ENCODE data around the gene RRP12.

The RRP12 gene

DNA sequence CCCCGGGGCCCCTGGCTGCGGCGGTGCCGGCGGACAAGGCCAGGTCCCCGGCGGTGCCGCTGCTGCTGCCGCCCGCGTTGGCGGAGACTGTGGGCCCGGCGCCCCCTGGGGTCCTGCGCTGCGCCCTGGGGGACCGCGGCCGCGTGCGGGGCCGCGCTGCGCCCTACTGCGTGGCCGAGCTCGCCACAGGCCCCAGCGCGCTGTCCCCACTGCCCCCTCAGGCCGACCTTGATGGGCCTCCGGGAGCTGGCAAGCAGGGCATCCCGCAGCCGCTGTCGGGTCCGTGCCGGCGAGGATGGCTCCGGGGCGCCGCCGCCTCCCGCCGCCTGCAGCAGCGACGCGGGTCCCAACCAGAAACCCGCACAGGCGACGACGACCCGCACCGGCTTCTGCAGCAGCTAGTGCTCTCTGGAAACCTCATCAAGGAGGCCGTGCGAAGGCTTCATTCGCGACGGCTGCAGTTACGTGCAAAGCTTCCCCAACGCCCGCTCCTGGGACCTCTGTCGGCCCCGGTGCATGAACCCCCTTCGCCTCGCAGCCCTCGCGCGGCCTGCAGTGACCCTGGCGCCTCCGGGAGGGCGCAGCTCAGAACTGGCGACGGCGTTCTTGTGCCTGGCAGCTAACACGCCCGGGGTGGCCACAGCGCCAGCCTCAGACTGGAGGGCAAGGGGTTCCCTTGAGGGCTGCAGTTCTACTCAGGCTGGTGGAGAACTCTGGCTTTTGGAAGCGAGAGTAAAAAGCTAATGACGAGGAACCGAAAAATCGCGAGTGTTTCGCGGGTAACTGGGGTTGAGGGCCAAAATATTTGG lies 81.3 kb downstream of the RRP12 start:
- DNase-seq (ENCODE audit: low read depth, low spot score), result peak; percentile 61

DNA sequence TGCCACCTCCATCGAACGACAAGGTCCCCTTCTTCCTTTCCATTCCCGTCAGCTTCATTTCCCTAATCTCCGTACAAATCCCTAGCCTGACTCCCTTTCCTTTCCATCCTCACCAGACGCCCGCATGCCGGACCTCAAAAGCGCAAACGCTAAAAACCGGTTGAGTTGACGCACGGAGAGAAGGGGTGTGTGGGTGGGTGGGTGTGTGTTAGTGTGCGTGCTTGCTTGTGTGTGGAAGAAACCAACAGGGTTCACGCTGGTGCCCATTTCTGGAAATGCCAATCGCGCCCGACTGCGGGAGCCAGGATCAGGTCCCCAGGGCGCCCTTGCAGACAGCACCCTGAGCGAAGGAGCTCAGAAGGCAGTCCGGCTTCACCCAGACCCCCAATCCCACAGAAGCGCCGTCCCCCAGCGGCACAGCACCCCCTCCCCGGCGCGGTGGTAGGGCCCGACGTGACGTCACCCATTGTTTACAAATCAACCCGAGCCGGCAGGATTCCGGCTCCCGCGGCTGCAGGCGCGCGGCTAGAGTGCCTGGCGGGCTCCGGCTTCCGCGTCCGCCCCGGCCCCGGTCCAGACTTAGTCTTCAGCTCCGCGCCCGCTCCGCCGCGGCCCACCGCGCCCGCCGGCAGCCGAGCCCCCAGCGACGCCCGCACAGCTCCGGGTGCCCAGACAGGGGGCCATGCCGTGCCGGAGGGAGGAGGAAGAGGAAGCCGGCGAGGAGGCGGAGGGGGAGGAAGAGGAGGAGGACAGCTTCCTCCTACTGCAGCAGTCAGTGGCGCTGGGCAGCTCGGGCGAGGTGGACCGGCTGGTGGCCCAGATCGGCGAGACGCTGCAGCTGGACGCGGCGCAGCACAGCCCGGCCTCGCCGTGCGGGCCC lies 82.1 kb downstream of the RRP12 start, which contains the start of gene FRAT1:
Gene FRAT1, plus strand, starts transcription at position 500 of the 880 bp plus-strand sequence. Its CDS starts 183 bp downstream, at position 683.
- peak; percentile 93 for DNase-seq (ENCODE audit: low read depth, low spot score)

- DNase-seq (ENCODE audit: low read depth, low spot score), result no peak
These were observed 86.5 kb downstream of the RRP12 start for GRCh38 chr10:97314671-97315070.

DNA sequence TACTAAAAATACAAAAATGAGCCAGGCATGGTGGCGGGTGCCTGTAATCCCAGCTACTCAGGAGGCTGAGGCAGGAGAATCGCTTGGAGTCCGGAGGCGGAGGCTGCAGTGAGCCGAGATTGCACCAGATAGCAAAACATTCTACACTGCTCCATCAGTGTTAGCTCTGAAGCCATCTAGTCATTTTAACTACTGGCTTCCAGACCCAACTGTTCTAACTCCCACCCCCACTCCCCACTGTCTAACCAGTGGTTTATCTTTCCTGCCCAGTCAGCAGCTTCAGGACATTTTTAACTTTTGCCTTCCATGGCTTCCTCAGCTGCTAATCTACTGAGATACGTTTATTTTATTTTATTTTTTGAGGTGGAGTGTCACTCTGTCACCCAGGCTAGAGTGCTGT lies 88.2 kb downstream of the RRP12 start:
- DNase-seq (ENCODE audit: low read depth, low spot score), result no peak

DNA sequence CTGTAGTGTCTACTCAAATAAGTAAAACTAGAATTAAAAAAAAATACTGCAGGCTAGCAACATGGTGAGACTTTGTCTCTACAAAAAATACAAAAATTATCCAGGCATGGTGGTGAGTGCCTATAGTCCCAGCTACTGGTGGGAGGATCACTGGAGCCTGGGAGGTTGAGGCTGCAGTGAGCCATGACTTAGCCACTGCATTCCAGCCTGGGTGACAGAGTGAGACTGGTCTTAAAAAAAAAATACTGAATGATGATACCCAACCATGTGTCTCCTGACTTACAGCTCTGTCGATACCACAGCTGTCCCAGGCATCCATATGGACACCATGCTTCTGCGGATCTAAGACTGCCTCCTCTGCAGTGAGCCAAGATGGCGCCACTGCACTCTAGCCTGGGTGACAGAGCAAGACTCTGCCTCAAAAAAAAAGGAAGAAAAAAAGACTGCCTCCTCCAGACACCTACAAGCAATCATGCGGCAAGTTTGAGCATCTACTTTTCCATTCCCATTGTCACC lies 90.0 kb downstream of the RRP12 start:
- DNase-seq (ENCODE audit: low read depth, low spot score), result no peak

- DNase-seq (ENCODE audit: low read depth, low spot score), result no peak
These were observed 93.0 kb downstream of the RRP12 start for GRCh38 chr10:97307866-97308780.

GRCh38 chr10:97307441-97307840 lies 93.7 kb downstream of the RRP12 start:
- DNase-seq (ENCODE audit: low read depth, low spot score), result no peak
